Urinary bladder (tissue), 4 donors: Measurements from ENCODE around the gene ETS1. TPM values are rescaled to one million over a fixed set of nuclear protein-coding genes. Genes with fewer than 3 reads are reported as not detected.

Source experiments
- DNase-seq: peaks from one replicate; pipeline ENCODE4 v3.0.0-alpha.2; 2015; ENCODE audit errors: extremely low spot score
- H3K27ac ChIP-seq: one replicate; pipeline ENCODE4 v1.5.1; 2013; ENCODE audit warnings: low read depth, mild to moderate bottlenecking, moderate library complexity
- H3K36me3 ChIP-seq: one replicate; pipeline ENCODE4 v1.6.1; 2013; ENCODE audit warnings: mild to moderate bottlenecking, moderate library complexity; ENCODE audit not compliant: insufficient read depth
- H3K4me1 ChIP-seq: one replicate; pipeline ENCODE4 v1.6.1; 2013; ENCODE audit warnings: mild to moderate bottlenecking, moderate library complexity; ENCODE audit not compliant: insufficient read depth
- H3K4me3 ChIP-seq: one replicate; pipeline ENCODE4 v1.5.1; 2013; ENCODE audit warnings: low read depth, low read length
- WGBS: extraction: QIAGEN DNeasy Blood & Tissue Kit; methylation state at CpG from one replicate; pipeline ENCODE4 v1.1.7; 2013; 5-methylcytosine and 5-hydroxymethylcytosine counted together
- polyA plus RNA-seq: library from polyadenylated mRNA; stranded (reverse); fragments of 200-250 nt; gene quantifications from one replicate; pipeline ENCODE4 v1.2.3, GENCODE V29; 2013
- total RNA-seq: library from RNA; depleted of rRNA; stranded (reverse); fragments of >200 nt; gene quantifications from one replicate; pipeline ENCODE4 v1.2.3, GENCODE V29; 2014
- donor health status: healthy with polysubstance abuse.
- donor health status: healthy.

The ETS1 gene
- total and polyA plus RNA-seq, 2 donors, result 35.6 to 64.0 TPM

GRCh38 chr11:128579798-128580504, 7.4 kb downstream of the ETS1 start:
- no peak for DNase-seq
- Histone ChIP-seq H3K36me3 (no peaks in the 10 kb centered on the region), H3K4me3 (no peak overlapping the region), H3K4me1 (no peaks in the 10 kb centered on the region), H3K27ac (no peak overlapping the region)
- WGBS, result 88% methylated on average over 4 of the region's 4 CpGs

GRCh38 chr11:128576555-128576954, 10.8 kb downstream of the ETS1 start:
- Histone ChIP-seq H3K4me3 (no peak overlapping the region), H3K36me3 (no peaks in the 10 kb centered on the region), H3K4me1 (no peaks in the 10 kb centered on the region), H3K27ac (no peak overlapping the region)
- WGBS, result 42% methylated on average over 8 of the region's 8 CpGs
- DNase-seq, result no peak

- no peaks in the 10 kb centered on the region for H3K36me3 ChIP-seq
- no peak overlapping the region for H3K4me3 ChIP-seq
- no peak overlapping the region for H3K27ac ChIP-seq
- peak; percentile 65 for DNase-seq
- H3K4me1 ChIP-seq, result no peaks in the 10 kb centered on the region
- 16% methylated on average over 4 of the region's 4 CpGs for WGBS
Observed at GRCh38 chr11:128575961-128576350, 11.4 kb downstream of the ETS1 start.

GRCh38 chr11:128575174-128575960, 12.0 kb downstream of the ETS1 start:
- no peak overlapping the region for H3K27ac ChIP-seq
- 71% methylated on average over 9 of the region's 9 CpGs for WGBS
- no peak overlapping the region for H3K4me3 ChIP-seq
- no peaks in the 10 kb centered on the region for H3K4me1 ChIP-seq
- DNase-seq, result no peak
- H3K36me3 ChIP-seq, result no peaks in the 10 kb centered on the region

GRCh38 chr11:128574576-128575011, 12.8 kb downstream of the ETS1 start:
- Histone ChIP-seq H3K4me1 (no peaks in the 10 kb centered on the region), H3K27ac (no peak overlapping the region), H3K36me3 (no peaks in the 10 kb centered on the region), H3K4me3 (no peak overlapping the region)
- DNase-seq, result no peak
- 75% methylated on average over 2 of the region's 2 CpGs for WGBS

- WGBS, result 87% methylated on average over 5 of the region's 5 CpGs
- H3K4me3 ChIP-seq, result no peak overlapping the region
Observed at GRCh38 chr11:128573638-128574037, 13.7 kb downstream of the ETS1 start.

GRCh38 chr11:128572965-128573364, 14.4 kb downstream of the ETS1 start:
- DNase-seq, result no peak
- WGBS, result 76% methylated on average over 6 of the region's 6 CpGs
- Histone ChIP-seq H3K27ac (no peak overlapping the region), H3K4me3 (no peak overlapping the region), H3K4me1 (no peaks in the 10 kb centered on the region), H3K36me3 (no peaks in the 10 kb centered on the region)

More at GRCh38 chr11:128573638-128574037, 13.7 kb downstream of the ETS1 start:
- H3K27ac ChIP-seq, result no peak overlapping the region
- DNase-seq, result no peak
- H3K4me1 ChIP-seq, result no peaks in the 10 kb centered on the region
- H3K36me3 ChIP-seq, result no peaks in the 10 kb centered on the region

- H3K36me3 ChIP-seq, result no peaks in the 10 kb centered on the region
- DNase-seq, result no peak
- WGBS, result 68% methylated on average over 7 of the region's 7 CpGs
- H3K4me3 ChIP-seq, result no peak overlapping the region
- no peak overlapping the region for H3K27ac ChIP-seq
- H3K4me1 ChIP-seq, result no peaks in the 10 kb centered on the region
Observed at GRCh38 chr11:128570632-128571031, 16.7 kb downstream of the ETS1 start.

GRCh38 chr11:128569291-128569690, 18.1 kb downstream of the ETS1 start:
- no peak for DNase-seq
- Histone ChIP-seq H3K36me3 (no peaks in the 10 kb centered on the region), H3K4me3 (no peak overlapping the region), H3K4me1 (no peaks in the 10 kb centered on the region), H3K27ac (no peak overlapping the region)
- WGBS, result 55% methylated on average over 2 of the region's 2 CpGs

GRCh38 chr11:128568166-128568778, 19.1 kb downstream of the ETS1 start:
- Histone ChIP-seq H3K4me3 (no peak overlapping the region), H3K27ac (no peak overlapping the region), H3K4me1 (no peaks in the 10 kb centered on the region), H3K36me3 (no peaks in the 10 kb centered on the region)
- WGBS, result 79% methylated on average over 11 of the region's 11 CpGs
- DNase-seq, result no peak

- no peak overlapping the region for H3K4me3 ChIP-seq
- no peaks in the 10 kb centered on the region for H3K4me1 ChIP-seq
- 98% methylated on average over 3 of the region's 3 CpGs for WGBS
- no peaks in the 10 kb centered on the region for H3K36me3 ChIP-seq
- DNase-seq, result no peak
- no peak overlapping the region for H3K27ac ChIP-seq
Observed at GRCh38 chr11:128567130-128567529, 20.2 kb downstream of the ETS1 start.

GRCh38 chr11:128565881-128566280, 21.5 kb downstream of the ETS1 start:
- WGBS, result 54% methylated on average over 5 of the region's 5 CpGs
- H3K36me3 ChIP-seq, result no peaks in the 10 kb centered on the region
- no peaks in the 10 kb centered on the region for H3K4me1 ChIP-seq
- no peak overlapping the region for H3K4me3 ChIP-seq
- no peak overlapping the region for H3K27ac ChIP-seq
- DNase-seq, result no peak

GRCh38 chr11:128564642-128565245, 22.6 kb downstream of the ETS1 start:
- Histone ChIP-seq H3K27ac (no peak overlapping the region), H3K4me1 (no peaks in the 10 kb centered on the region), H3K4me3 (no peak overlapping the region), H3K36me3 (no peaks in the 10 kb centered on the region)
- DNase-seq, result no peak
- WGBS, result 94% methylated on average over 3 of the region's 3 CpGs
